HG02610 (cell line): ENCODE measurements around the gene ASPG.

Experiments used
- ATAC-seq: cut with Tn5 transposase; IDR thresholded peaks from one replicate; pipeline ENCODE4 v1.9.1; 2021; ENCODE audit warnings: mild to moderate bottlenecking, moderate library complexity; ENCODE audit not compliant: unreplicated experiment

ASPG gene

GRCh38 chr14:104085032-104085888, at the start of gene ASPG:
Gene ASPG (plus strand): TSS chr14:104085700. CDS start chr14:104085771, 71 bp downstream.
- ATAC-seq: no peak

- no peak for ATAC-seq
These were observed 49.3 kb upstream of the ASPG start for GRCh38 chr14:104036212-104036611.

GRCh38 chr14:104037074-104037473, 48.4 kb upstream of the ASPG start:
- ATAC-seq: no peak

GRCh38 chr14:104037903-104038302, 47.6 kb upstream of the ASPG start:
- ATAC-seq: no peak

- ATAC-seq: no peak
These were observed 46.3 kb upstream of the ASPG start for GRCh38 chr14:104039214-104039613.

- no peak for ATAC-seq
These were observed 45.0 kb upstream of the ASPG start for GRCh38 chr14:104040539-104040938.

GRCh38 chr14:104041430-104042104, 43.9 kb upstream of the ASPG start:
- no peak for ATAC-seq

- ATAC-seq: no peak
These were observed 41.5 kb upstream of the ASPG start for GRCh38 chr14:104044016-104044415.

- ATAC-seq: no peak
These were observed 37.7 kb upstream of the ASPG start for GRCh38 chr14:104047761-104048160.

GRCh38 chr14:104048758-104049507, 36.6 kb upstream of the ASPG start:
- ATAC-seq: no peak

GRCh38 chr14:104049576-104050240, 35.8 kb upstream of the ASPG start:
- no peak for ATAC-seq

GRCh38 chr14:104051092-104051813, 34.2 kb upstream of the ASPG start:
- ATAC-seq: no peak

GRCh38 chr14:104054222-104054905, 31.1 kb upstream of the ASPG start:
- ATAC-seq: no peak

GRCh38 chr14:104062281-104062680, 23.2 kb upstream of the ASPG start:
- ATAC-seq: no peak

GRCh38 chr14:104064003-104064402, 21.5 kb upstream of the ASPG start:
- no peak for ATAC-seq

- no peak for ATAC-seq
These were observed 19.2 kb upstream of the ASPG start for GRCh38 chr14:104066279-104066678.

- no peak for ATAC-seq
These were observed 18.7 kb upstream of the ASPG start for GRCh38 chr14:104066719-104067295.

- ATAC-seq: no peak
These were observed 16.0 kb upstream of the ASPG start for GRCh38 chr14:104069541-104069940.

GRCh38 chr14:104072586-104072985, 12.9 kb upstream of the ASPG start:
- no peak for ATAC-seq
